K562 (cell line): Measurements from ENCODE around the gene LEO1. TPM values are rescaled to one million over a fixed set of nuclear protein-coding genes. Genes with fewer than 3 reads are reported as not detected.

ENCODE experiments used
- ADNP ChIP-seq: fragments of 200-800 bp; sonication (Bioruptor generic); IDR thresholded peaks from 2 replicates; pipeline ENCODE4 v1.6.1; 2016; ENCODE audit warnings: missing genetic modification characterization, missing compliant biosample characterization
- GABPB2 ChIP-seq: fragments of 250-450 bp; sonication (Bioruptor Pico); conservative IDR thresholded peaks from 2 replicates; pipeline ENCODE4 v1.5.1; 2021; ENCODE audit warnings: mild to moderate bottlenecking
- HDAC8 ChIP-seq: fragments of 450-650 bp; IDR thresholded peaks from 2 replicates; pipeline ENCODE4 v1.6.1; 2016; ENCODE audit warnings: mild to moderate bottlenecking, missing genetic modification characterization, moderate library complexity, missing compliant biosample characterization
- HMBOX1 ChIP-seq: sonication (generic); IDR thresholded peaks from 2 replicates; pipeline ENCODE4 v1.6.1; 2016
- MAFF ChIP-seq: IDR thresholded peaks from 2 replicates; pipeline ENCODE4 v1.6.1; 2012; ENCODE audit warnings: low read length, improper control_type of control experiment
- STAT6 ChIP-seq: sonication (generic); formaldehyde crosslinking; IDR thresholded peaks from 2 replicates; pipeline ENCODE4 v1.8.1; 2023; ENCODE audit warnings: mild to moderate bottlenecking, missing genetic modification reagents
- ZNF408 ChIP-seq: fragments of 250-450 bp; sonication (Bioruptor Pico); IDR thresholded peaks from 2 replicates; pipeline ENCODE4 v1.4.0; 2020; ENCODE audit warnings: low read depth, mild to moderate bottlenecking, moderate library complexity
- polyA plus RNA-seq, 8 experiments: library from polyadenylated mRNA; depleted of rRNA in 4 of 8; stranded (reverse) in 5 of 8; unstranded in 3 of 8; fragments of >200 nt; fragmentation: Nextera tagmentation in 2 of 8; fragmentation: Illumina TruSeq in 1 of 8; extraction: Ambion mirVana in 2 of 8; extraction: Trizol in 1 of 8; gene quantifications; 2 replicates each; pipeline versions ENCODE4 v1.2.1 to v1.2.3, GENCODE V29; 2011 to 2014; ENCODE audit warnings: inconsistent platforms in 1 of 8, missing spikeins in 1 of 8
- total RNA-seq, 7 experiments: library from RNA; depleted of rRNA in 6 of 7; stranded (reverse); fragments of >200 nt in 6 of 7; fragmentation: Illumina TruSeq in 2 of 7; extraction: Trizol in 2 of 7; gene quantifications; 2 replicates each; pipeline versions ENCODE4 v1.2.1 to v1.2.3, GENCODE V29; 2011 to 2021; ENCODE audit warnings: low replicate concordance in 1 of 7
- TF ChIP-seq, protein P1 (sequence below): fragments of 450-650 bp; IDR thresholded peaks from 2 replicates; pipeline ENCODE4 v1.6.1; 2016; ENCODE audit warnings: mild to moderate bottlenecking, moderate library complexity

LEO1 gene
- total and polyA plus RNA-seq, 9 of the 15 experiments (the other 6 are each of a cell fraction or from before 2014, with no cell fraction given): 8.4 to 48.3 (median 37.9) TPM

DNA sequence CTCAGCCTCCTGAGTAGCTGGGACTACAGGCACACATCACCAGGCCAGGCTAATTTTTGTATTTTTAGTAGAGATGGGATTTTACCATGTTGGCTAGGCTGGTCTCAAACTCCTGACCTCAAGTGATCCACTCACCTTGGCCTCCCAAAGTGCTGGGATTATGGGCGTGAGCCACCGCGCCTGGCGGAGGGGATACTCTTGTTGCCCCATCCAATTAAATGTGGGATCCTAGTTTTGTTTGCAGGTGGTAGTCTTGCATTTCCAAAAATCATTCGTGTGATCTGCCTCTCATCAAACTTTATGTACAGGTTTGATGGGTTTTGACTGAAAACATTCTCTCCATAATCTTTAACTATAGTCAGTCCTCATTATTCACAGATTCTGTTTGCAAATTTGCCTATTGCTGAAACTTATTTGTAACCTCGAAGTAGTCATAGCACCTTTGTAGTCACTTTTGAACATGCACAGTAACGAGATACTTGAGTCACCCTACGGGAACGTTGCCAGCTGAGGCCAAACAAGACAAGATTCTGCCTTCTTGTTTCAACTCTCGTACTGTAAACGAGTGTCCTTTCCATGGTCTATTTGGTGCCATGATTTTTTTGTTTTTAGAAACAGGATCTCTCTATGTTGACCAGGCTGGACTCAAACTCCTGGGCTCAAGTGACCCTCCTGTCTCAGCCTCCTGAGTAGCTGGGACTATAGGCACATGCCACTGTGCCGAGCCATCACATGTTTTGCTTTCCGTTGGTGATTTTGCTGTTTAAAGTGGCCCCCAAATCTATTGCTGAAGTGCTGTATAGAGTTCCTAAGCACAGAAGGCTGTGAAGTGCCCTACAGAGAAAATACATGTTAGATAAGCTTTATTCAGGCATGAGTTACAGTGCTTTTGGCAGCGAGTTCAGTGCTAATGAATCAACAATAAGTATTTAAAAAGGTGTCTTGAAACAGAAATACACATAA lies 39.3 kb upstream of the LEO1 start (continued):
- TF ChIP-seq, protein P1, sequence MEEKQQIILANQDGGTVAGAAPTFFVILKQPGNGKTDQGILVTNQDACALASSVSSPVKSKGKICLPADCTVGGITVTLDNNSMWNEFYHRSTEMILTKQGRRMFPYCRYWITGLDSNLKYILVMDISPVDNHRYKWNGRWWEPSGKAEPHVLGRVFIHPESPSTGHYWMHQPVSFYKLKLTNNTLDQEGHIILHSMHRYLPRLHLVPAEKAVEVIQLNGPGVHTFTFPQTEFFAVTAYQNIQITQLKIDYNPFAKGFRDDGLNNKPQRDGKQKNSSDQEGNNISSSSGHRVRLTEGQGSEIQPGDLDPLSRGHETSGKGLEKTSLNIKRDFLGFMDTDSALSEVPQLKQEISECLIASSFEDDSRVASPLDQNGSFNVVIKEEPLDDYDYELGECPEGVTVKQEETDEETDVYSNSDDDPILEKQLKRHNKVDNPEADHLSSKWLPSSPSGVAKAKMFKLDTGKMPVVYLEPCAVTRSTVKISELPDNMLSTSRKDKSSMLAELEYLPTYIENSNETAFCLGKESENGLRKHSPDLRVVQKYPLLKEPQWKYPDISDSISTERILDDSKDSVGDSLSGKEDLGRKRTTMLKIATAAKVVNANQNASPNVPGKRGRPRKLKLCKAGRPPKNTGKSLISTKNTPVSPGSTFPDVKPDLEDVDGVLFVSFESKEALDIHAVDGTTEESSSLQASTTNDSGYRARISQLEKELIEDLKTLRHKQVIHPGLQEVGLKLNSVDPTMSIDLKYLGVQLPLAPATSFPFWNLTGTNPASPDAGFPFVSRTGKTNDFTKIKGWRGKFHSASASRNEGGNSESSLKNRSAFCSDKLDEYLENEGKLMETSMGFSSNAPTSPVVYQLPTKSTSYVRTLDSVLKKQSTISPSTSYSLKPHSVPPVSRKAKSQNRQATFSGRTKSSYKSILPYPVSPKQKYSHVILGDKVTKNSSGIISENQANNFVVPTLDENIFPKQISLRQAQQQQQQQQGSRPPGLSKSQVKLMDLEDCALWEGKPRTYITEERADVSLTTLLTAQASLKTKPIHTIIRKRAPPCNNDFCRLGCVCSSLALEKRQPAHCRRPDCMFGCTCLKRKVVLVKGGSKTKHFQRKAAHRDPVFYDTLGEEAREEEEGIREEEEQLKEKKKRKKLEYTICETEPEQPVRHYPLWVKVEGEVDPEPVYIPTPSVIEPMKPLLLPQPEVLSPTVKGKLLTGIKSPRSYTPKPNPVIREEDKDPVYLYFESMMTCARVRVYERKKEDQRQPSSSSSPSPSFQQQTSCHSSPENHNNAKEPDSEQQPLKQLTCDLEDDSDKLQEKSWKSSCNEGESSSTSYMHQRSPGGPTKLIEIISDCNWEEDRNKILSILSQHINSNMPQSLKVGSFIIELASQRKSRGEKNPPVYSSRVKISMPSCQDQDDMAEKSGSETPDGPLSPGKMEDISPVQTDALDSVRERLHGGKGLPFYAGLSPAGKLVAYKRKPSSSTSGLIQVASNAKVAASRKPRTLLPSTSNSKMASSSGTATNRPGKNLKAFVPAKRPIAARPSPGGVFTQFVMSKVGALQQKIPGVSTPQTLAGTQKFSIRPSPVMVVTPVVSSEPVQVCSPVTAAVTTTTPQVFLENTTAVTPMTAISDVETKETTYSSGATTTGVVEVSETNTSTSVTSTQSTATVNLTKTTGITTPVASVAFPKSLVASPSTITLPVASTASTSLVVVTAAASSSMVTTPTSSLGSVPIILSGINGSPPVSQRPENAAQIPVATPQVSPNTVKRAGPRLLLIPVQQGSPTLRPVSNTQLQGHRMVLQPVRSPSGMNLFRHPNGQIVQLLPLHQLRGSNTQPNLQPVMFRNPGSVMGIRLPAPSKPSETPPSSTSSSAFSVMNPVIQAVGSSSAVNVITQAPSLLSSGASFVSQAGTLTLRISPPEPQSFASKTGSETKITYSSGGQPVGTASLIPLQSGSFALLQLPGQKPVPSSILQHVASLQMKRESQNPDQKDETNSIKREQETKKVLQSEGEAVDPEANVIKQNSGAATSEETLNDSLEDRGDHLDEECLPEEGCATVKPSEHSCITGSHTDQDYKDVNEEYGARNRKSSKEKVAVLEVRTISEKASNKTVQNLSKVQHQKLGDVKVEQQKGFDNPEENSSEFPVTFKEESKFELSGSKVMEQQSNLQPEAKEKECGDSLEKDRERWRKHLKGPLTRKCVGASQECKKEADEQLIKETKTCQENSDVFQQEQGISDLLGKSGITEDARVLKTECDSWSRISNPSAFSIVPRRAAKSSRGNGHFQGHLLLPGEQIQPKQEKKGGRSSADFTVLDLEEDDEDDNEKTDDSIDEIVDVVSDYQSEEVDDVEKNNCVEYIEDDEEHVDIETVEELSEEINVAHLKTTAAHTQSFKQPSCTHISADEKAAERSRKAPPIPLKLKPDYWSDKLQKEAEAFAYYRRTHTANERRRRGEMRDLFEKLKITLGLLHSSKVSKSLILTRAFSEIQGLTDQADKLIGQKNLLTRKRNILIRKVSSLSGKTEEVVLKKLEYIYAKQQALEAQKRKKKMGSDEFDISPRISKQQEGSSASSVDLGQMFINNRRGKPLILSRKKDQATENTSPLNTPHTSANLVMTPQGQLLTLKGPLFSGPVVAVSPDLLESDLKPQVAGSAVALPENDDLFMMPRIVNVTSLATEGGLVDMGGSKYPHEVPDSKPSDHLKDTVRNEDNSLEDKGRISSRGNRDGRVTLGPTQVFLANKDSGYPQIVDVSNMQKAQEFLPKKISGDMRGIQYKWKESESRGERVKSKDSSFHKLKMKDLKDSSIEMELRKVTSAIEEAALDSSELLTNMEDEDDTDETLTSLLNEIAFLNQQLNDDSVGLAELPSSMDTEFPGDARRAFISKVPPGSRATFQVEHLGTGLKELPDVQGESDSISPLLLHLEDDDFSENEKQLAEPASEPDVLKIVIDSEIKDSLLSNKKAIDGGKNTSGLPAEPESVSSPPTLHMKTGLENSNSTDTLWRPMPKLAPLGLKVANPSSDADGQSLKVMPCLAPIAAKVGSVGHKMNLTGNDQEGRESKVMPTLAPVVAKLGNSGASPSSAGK: peak; percentile 89
- no peak for TF ChIP-seq MAFF
- TF ChIP-seq ZNF408: no peak
- TF ChIP-seq GABPB2 (CRISPR knock-in tag): no peak
- no peak for TF ChIP-seq ADNP
- no peak for TF ChIP-seq STAT6 (CRISPR knock-in tag)
- peak; percentile 66; the same call in 1 of the 2 replicates for TF ChIP-seq HMBOX1
- no peak for TF ChIP-seq HDAC8
